A549 treated with AZD9567 at 1 μM for 4 hours (cell line): ENCODE measurements around the gene CDH16. TPM values are rescaled to one million over a fixed set of nuclear protein-coding genes. Genes with fewer than 3 reads are reported as not detected.

Source experiments
- total RNA-seq: library from RNA; stranded (reverse); fragments of 200-300 nt; extraction: Qiagen RNA extraction; gene quantifications from 5 replicates; pipeline ENCODE4 v1.2.3, GENCODE V29; 2022; ENCODE audit not compliant: insufficient read depth

Gene CDH16, protein sequence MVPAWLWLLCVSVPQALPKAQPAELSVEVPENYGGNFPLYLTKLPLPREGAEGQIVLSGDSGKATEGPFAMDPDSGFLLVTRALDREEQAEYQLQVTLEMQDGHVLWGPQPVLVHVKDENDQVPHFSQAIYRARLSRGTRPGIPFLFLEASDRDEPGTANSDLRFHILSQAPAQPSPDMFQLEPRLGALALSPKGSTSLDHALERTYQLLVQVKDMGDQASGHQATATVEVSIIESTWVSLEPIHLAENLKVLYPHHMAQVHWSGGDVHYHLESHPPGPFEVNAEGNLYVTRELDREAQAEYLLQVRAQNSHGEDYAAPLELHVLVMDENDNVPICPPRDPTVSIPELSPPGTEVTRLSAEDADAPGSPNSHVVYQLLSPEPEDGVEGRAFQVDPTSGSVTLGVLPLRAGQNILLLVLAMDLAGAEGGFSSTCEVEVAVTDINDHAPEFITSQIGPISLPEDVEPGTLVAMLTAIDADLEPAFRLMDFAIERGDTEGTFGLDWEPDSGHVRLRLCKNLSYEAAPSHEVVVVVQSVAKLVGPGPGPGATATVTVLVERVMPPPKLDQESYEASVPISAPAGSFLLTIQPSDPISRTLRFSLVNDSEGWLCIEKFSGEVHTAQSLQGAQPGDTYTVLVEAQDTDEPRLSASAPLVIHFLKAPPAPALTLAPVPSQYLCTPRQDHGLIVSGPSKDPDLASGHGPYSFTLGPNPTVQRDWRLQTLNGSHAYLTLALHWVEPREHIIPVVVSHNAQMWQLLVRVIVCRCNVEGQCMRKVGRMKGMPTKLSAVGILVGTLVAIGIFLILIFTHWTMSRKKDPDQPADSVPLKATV
- total RNA-seq: 2.0 to 3.6 TPM (median 2.7 TPM) in 5 replicates

GRCh38 chr16:66918803-66919568 lies at the start of gene CDH16:
Gene CDH16, minus strand, starts transcription at chr16:66918885. Its CDS starts 820 bp downstream, at chr16:66918065.

DNA sequence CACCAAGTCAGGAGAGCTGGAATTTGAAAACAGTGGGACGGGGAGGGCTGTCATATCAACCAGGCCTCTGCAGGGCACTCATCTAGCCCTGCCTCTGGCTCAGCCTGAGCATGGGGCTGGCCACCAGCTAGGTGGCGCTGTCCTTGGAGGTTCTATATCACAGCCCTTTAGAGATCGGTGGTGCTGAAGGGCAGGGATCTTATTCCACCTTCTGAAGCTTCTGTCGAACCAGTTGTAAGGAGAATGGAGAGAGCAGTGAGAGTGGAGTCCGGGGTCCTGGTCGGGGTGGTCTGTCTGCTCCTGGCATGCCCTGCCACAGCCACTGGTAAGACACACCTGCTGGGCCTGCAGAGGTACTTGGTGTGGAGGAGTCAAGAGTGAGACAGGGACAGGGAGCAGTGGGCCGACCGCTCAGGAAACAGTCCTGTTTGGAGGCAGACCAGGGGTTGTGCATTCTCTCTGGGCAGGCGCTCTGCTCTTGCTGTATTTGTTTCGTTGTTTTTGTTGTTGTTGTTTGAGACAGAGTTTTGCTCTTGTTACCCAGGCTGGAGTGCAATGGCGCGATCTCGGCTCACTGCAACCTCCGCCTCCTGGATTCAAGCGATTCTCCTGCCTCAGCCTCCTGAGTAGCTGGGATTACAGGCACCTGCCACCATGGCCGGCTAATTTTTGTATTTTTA lies 42.5 kb upstream of the CDH16 start, which contains the start of gene CES3:
TSS of gene CES3 (plus strand) at position 202 of the 680 bp plus-strand sequence. CDS start at position 244, 42 bp downstream.

GRCh38 chr16:66935314-66936011 lies 16.8 kb upstream of the CDH16 start, which contains the start of gene CES2:
Gene CES2, plus strand, starts transcription at chr16:66935516. Its CDS starts 120 bp downstream, at chr16:66935636.

DNA sequence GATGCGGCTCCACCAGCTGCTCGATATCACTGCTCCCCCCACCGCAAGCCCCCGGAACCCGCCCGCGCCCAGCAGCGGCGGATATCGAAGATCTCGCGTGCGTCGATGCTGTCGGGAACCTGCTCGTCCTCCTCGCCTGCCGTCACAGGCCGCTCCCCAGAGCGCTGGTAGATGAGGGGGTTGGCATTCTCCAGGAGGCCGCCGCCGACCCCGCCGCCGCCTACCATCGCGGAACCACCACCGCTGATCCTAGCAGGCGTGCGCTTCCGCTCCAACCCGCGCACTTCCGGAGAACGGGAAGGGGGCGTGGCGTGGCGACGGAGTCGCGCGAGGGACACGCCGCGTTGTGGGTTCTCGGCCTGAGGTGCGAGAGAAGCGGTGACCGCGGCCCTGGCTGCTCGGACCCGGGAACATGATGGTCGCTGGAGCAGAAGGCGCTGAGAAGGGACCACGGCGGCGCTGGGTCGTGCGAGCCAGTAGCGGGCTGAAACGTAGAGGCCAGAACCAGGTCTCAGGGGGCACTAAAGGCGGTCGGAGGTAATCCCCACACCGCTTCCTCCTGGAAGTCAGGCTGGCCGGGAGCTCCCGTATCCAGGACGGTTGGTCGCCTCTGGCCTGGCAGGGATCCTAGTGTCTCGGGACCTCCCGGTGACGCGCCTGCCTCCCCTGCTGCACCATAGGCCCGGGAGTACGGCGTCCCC lies 15.6 kb upstream of the CDH16 start, which contains the start of gene CIAO2B:
TSS of gene CIAO2B (minus strand) at position 265 of the 701 bp plus-strand sequence. CDS start at position 227, 38 bp downstream.

DNA sequence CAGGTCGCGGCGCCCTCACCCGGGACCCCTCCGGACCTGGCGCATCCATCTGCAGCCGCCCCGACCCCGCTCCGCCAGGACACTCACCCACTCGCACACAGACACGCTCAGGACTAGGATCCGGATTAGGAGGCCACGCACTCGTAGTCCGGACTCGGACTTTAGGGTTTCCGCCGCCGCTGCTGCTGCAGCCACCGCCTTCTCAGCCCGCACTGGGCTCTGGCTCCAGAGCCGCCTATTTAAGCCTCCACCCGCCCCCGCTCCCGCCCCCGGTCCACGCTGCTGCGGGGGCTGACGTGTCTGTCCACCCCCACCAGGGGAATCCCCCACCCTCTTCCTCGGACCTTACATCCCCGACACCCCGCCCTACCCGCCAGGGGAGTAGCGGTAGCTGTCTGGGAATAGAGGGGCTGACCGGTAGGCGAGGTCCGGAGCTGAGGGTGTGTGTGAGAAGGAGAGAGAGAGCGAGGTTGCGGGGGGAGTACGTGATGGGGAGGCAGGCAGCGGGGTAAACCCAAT lies 6.7 kb upstream of the CDH16 start, which contains the start of gene RRAD:
TSS of gene RRAD (minus strand) at position 214 of the 519 bp plus-strand sequence. CDS start 356 bp downstream, outside the sequence.

GRCh38 chr16:66880288-66881013 lies 38.2 kb downstream of the CDH16 start, which contains the start of gene PDP2:
Gene PDP2, plus strand, starts transcription at chr16:66880515. Its CDS starts 3,770 bp downstream, at chr16:66884285.

Other genes starting within 250 kb of the CDH16 start
- gene CMTM4, start 222.1 kb downstream of the CDH16 start, total RNA-seq: 24.1 to 39.8 TPM (median 37.2 TPM) in 5 replicates
- gene DYNC1LI2, start 167.3 kb downstream of the CDH16 start, total RNA-seq: 40.6 to 57.0 TPM (median 55.7 TPM) in 5 replicates
- 0.07 to 0.08 TPM in 2 of 5 replicates, not detected in the others for gene TERB1, start 117.3 kb downstream of the CDH16 start, total RNA-seq
- 63.8 to 71.1 TPM (median 68.0 TPM) in 5 replicates for gene NAE1, start 87.9 kb downstream of the CDH16 start, total RNA-seq
- gene CA7, start 74.5 kb downstream of the CDH16 start, total RNA-seq: not detected in 5 replicates
- 3.4 to 7.0 TPM (median 6.1 TPM) in 5 replicates for gene PDP2, start 38.4 kb downstream of the CDH16 start, total RNA-seq
- gene RRAD, start 6.7 kb upstream of the CDH16 start, total RNA-seq: 24.5 to 42.4 TPM (median 33.2 TPM) in 5 replicates
- gene CIAO2B, start 15.5 kb upstream of the CDH16 start, total RNA-seq: 127 to 188 TPM (median 178 TPM) in 5 replicates
- 26.8 to 32.6 TPM (median 31.1 TPM) in 5 replicates for gene CES2, start 16.6 kb upstream of the CDH16 start, total RNA-seq
- gene CES3, start 42.4 kb upstream of the CDH16 start, total RNA-seq: 2.1 to 6.9 TPM (median 2.2 TPM) in 5 replicates
- 2.1 to 3.2 TPM (median 2.9 TPM) in 5 replicates for gene CES4A, start 69.7 kb upstream of the CDH16 start, total RNA-seq
- 48.0 to 74.9 TPM (median 52.6 TPM) in 5 replicates for gene CBFB, start 110.3 kb upstream of the CDH16 start, total RNA-seq
- gene PHAF1, start 191.1 kb upstream of the CDH16 start, total RNA-seq: 25.7 to 34.0 TPM (median 26.3 TPM) in 5 replicates
- gene B3GNT9, start 232.1 kb upstream of the CDH16 start, total RNA-seq: 7.3 to 8.6 TPM (median 8.4 TPM) in 5 replicates
- 12.6 to 23.6 TPM (median 22.4 TPM) in 5 replicates for gene TRADD, start 241.0 kb upstream of the CDH16 start, total RNA-seq
- gene FBXL8, start 241.1 kb upstream of the CDH16 start, total RNA-seq: 4.9 to 12.1 TPM (median 8.9 TPM) in 5 replicates
- gene HSF4, start 245.9 kb upstream of the CDH16 start, total RNA-seq: 5.9 to 18.4 TPM (median 16.4 TPM) in 5 replicates